Ishikawa (cell line): ENCODE results near the gene DAB1.

Source experiments
- CEBPB ChIP-seq: IDR thresholded peaks from 2 replicates; pipeline ENCODE4 v1.6.1; 2012
- EGR1 ChIP-seq: IDR thresholded peaks from 2 replicates; pipeline ENCODE4 v1.6.1; 2012
- MAX ChIP-seq: IDR thresholded peaks from 2 replicates; pipeline ENCODE4 v1.6.1; 2012
- RAD21 ChIP-seq: IDR thresholded peaks from 2 replicates; pipeline ENCODE4 v1.6.1; 2012; ENCODE audit warnings: low read depth
- TAF1 ChIP-seq: IDR thresholded peaks from 2 replicates; pipeline ENCODE4 v1.6.1; 2012; ENCODE audit warnings: low read depth, mild to moderate bottlenecking

GRCh38 chr1:57124768-57125446 lies 299.0 kb downstream of the DAB1 start:
- no peak for TF ChIP-seq CEBPB
- TF ChIP-seq MAX = no peak
- TF ChIP-seq RAD21 = no peak
- TF ChIP-seq EGR1 = no peak
- no peak for TF ChIP-seq TAF1
